Memory B cell (primary cell): ENCODE data around the gene CEP131.

Experiments used
- ATAC-seq: fragments of 150-1000 bp; cut with Tn5 transposase; 2 replicates; pipeline ENCODE4 v1.10.0; 2021; ENCODE audit warnings: low read depth, mild to moderate bottlenecking, moderate library complexity
- DNase-seq, 2 donors: peaks; one replicate each; pipeline ENCODE4 v3.0.0; 2022; ENCODE audit warnings: low spot score in 2 of 2
- H3K27ac Mint-ChIP-seq: one replicate; pipeline ENCODE4 v1.8.0; 2022; ENCODE audit warnings: mild to moderate bottlenecking, moderate library complexity, mixed read lengths
- H3K27me3 Mint-ChIP-seq: one replicate; pipeline ENCODE4 v1.8.0; 2022; ENCODE audit warnings: mixed read lengths
- H3K36me3 Mint-ChIP-seq: one replicate; pipeline ENCODE4 v1.8.0; 2022; ENCODE audit warnings: mild to moderate bottlenecking, mixed read lengths
- H3K4me1 Mint-ChIP-seq: one replicate; pipeline ENCODE4 v1.8.0; 2022; ENCODE audit warnings: mixed read lengths
- H3K4me3 Mint-ChIP-seq: one replicate; pipeline ENCODE4 v1.8.0; 2022; ENCODE audit warnings: mild to moderate bottlenecking, moderate library complexity, mixed read lengths
- H3K9me3 Mint-ChIP-seq: one replicate; pipeline ENCODE4 v1.8.0; 2022; ENCODE audit warnings: mixed read lengths

Gene CEP131

DNA sequence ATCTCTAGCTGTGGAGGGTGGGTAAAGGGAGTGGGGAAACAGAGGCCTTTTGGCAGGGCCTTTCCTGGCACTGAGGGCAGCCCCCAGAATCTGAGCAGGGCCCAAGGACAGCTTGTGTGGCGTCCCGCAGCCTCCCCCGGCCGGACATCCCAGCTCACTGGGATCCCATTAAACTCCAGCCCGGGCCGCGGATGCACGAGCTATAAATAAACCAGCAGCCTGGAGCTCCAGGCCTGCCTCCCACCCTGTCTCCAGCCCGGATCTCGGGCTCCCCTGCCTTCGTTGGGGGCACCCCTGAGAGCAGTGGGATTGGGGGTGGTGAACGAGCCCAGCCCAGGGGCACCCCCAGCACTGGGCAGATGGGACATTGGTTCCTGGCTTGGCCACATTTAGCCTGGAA is 42.9 kb downstream of the CEP131 start:
- no peaks in the 10 kb centered on the region for H3K4me1 Mint-ChIP-seq
- no peak for DNase-seq
- H3K4me3 Mint-ChIP-seq: no peak overlapping the region
- no peak overlapping the region for H3K27ac Mint-ChIP-seq
- H3K27me3 Mint-ChIP-seq: peaks cover 5% of the 10 kb centered on the region
- H3K9me3 Mint-ChIP-seq: peaks cover 3% of the 10 kb centered on the region
- no peak for ATAC-seq
- H3K36me3 Mint-ChIP-seq: peaks cover 3% of the 10 kb centered on the region

DNA sequence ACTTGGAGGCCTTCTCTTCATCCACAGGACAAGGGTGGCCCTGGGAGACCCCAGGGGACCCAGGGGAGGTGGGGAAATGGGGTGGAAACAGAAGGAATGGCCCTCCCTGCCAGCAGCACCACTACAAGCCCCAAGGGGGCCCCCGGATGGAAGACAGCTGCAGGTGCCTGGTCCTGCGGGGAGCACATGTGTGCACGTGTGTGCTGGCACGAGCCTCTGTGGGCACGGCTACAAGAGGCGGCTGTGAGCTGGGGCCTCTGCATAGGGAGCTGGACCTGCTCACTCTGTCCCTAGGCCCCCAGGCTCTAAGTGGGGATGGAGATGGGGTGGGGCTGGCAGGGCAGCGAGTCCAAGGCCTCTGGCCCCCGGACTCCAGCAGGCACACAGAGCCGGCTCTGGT is 43.5 kb downstream of the CEP131 start:
- H3K4me1 Mint-ChIP-seq: no peaks in the 10 kb centered on the region
- no peak for ATAC-seq
- no peak overlapping the region for H3K27ac Mint-ChIP-seq
- peaks cover 3% of the 10 kb centered on the region for H3K9me3 Mint-ChIP-seq
- H3K36me3 Mint-ChIP-seq: peaks cover 3% of the 10 kb centered on the region
- DNase-seq: no peak
- no peak overlapping the region for H3K4me3 Mint-ChIP-seq
- peaks cover 4% of the 10 kb centered on the region for H3K27me3 Mint-ChIP-seq

DNA sequence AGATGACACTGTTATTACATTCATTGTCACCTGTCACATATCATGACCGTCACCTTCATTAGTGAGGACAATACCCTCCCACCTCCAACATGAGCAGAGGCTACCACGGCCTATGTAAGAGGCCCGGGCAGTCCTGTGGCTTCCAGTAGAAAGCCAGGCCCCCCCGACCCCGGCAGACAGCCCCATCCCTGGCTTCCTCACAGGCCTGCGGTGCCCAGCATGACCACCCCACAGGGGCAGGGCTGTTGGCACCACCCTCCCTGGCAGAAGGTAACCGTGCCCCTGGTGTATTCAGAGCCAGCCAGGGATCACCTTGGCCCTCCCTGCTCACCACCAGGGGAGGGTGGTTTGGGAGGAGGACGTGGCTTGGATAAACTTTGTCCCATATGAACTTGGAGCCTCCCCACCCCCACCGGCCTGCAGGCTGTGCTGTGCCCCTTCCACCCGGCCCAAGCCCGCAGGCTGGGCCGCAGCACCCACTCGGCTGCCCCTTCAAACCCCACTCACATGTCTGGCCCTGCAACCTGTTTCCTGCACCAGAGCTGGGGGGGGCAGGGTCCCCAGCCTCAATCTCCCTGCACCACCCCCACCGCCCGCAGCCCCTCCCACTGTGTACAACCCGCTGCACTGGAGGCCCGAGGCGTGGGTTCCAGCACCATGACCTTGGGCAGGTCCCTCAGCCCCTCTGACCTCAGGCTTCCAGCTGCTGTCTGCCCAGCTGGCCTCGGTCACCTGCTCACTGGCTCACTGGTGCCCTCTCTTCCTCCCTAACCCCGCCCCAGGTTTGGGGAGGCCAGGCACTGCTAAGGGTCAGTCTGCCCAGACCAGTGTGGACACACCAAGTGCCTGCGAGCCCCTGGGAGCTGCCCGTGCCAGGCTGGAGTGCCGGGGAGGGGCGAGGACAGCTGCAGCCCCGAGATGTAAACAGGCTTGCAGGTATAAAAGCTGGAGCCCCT is 44.4 kb downstream of the CEP131 start:
- Mint-ChIP-seq H3K4me3 (no peak overlapping the region), H3K9me3 (peaks cover 3% of the 10 kb centered on the region), H3K4me1 (no peaks in the 10 kb centered on the region), H3K36me3 (peaks cover 5% of the 10 kb centered on the region), H3K27ac (no peak overlapping the region), H3K27me3 (peaks cover 1% of the 10 kb centered on the region)
- DNase-seq (no peak), ATAC-seq (no peak)

DNA sequence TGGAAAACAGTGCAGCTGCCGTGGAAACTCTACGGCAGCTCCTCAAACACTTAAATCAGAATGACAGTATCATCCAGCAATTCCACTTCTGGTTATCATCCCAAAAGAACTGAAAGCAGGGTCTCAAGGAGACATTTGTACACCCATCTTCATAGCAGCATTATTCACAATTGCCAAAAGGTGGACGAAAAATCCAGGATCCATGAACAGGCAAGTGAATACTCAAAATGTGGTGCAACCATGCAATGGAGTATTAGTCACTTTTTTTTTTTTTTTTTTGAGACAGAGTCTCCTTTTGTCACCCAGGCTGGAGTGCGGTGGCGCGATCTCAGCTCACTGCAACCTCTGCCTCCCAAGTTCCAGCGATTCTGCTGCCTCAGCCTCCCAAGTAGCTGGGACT is 46.1 kb downstream of the CEP131 start:
- no peak overlapping the region for H3K4me3 Mint-ChIP-seq
- no peaks in the 10 kb centered on the region for H3K27me3 Mint-ChIP-seq
- peaks cover 3% of the 10 kb centered on the region for H3K9me3 Mint-ChIP-seq
- H3K36me3 Mint-ChIP-seq: peaks cover 5% of the 10 kb centered on the region
- DNase-seq: no peak
- no peak for ATAC-seq
- no peaks in the 10 kb centered on the region for H3K4me1 Mint-ChIP-seq
- H3K27ac Mint-ChIP-seq: no peak overlapping the region

DNA sequence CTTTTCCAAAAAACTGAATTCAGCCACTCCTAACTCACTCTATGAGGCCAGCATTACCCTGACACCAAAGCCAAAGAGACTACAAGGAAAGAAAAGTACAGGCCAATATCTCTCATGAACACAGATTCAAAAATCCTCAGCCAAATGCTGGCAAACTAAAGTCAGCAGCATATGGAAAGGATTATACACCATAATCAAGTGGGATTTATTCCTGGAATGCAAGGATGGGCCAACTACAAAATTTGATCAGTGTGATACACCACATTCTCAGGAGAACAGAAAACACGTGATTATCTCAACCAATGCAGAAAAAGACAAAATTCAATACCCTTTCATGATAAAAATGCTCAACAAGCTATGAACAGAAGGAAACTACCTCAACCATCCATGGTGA is 49.0 kb downstream of the CEP131 start:
- no peaks in the 10 kb centered on the region for H3K4me1 Mint-ChIP-seq

DNA sequence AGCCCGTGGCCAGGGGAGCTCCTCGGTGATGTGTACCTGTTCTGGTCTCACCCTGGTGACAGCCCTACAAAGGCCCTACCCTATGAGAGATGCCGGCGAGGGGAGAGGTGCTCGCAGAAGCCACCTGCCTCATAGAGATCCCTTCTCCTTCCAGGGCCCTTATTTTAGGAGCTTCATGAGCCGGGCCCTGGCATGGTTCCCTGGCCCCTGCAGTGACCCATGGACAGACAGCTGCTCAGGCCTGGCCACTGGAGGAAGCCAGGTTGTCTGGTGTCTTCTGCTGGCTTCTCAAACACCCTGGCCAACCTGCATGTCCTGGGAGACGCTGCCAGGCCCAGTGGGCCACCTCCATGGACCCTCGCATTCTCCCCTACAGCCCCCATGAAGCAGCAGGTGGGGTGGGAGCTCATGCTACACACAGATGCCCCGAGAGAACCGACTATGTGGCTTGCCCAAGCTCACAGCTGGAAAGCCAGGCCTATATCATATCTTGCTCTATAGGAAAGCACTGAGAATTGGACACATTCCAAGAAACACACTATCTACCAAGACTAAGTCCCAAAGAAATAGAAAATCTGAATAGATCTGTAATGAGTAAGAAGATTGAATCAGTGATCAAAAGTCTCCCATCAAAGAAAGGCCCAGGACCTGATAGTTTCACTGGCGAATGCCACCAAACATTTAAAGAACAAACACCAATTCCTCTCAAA is 49.6 kb downstream of the CEP131 start:
- Mint-ChIP-seq H3K9me3 (peaks cover 3% of the 10 kb centered on the region), H3K4me1 (no peaks in the 10 kb centered on the region), H3K27ac (no peak overlapping the region), H3K36me3 (peaks cover 5% of the 10 kb centered on the region), H3K27me3 (no peaks in the 10 kb centered on the region), H3K4me3 (no peak overlapping the region)
- no peak for DNase-seq
- no peak for ATAC-seq

More for the DNA sequence above, 49.0 kb downstream of the CEP131 start:
- Mint-ChIP-seq H3K4me3 (no peak overlapping the region), H3K27ac (no peak overlapping the region), H3K9me3 (peaks cover 3% of the 10 kb centered on the region), H3K27me3 (no peaks in the 10 kb centered on the region), H3K36me3 (peaks cover 5% of the 10 kb centered on the region)
- no peak for DNase-seq
- ATAC-seq: no peak

DNA sequence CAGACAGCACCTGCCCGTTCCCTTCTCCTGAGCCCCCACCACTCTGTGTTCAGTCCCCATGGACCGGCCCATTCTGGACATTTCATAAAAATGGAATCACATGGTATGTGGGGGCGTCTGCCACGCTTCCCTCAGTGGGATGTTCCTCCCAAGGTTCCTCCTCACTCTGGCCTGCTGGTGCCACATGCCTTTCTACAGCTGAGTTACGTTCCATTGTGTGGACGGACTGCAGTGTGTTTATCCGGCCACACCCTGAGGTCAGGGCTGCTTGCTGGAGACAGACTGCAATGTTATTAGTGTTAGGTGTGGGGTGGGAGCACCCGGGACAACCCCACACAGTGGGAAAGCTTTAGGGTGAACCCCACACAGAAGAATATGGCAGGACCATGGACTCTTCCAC is 50.8 kb downstream of the CEP131 start:
- no peaks in the 10 kb centered on the region for H3K4me1 Mint-ChIP-seq
- ATAC-seq (no peak), DNase-seq (no peak)
- H3K36me3 Mint-ChIP-seq: peaks cover 5% of the 10 kb centered on the region
- H3K27me3 Mint-ChIP-seq: no peaks in the 10 kb centered on the region
- no peak overlapping the region for H3K27ac Mint-ChIP-seq
- H3K4me3 Mint-ChIP-seq: no peak overlapping the region
- H3K9me3 Mint-ChIP-seq: peaks cover 3% of the 10 kb centered on the region

DNA sequence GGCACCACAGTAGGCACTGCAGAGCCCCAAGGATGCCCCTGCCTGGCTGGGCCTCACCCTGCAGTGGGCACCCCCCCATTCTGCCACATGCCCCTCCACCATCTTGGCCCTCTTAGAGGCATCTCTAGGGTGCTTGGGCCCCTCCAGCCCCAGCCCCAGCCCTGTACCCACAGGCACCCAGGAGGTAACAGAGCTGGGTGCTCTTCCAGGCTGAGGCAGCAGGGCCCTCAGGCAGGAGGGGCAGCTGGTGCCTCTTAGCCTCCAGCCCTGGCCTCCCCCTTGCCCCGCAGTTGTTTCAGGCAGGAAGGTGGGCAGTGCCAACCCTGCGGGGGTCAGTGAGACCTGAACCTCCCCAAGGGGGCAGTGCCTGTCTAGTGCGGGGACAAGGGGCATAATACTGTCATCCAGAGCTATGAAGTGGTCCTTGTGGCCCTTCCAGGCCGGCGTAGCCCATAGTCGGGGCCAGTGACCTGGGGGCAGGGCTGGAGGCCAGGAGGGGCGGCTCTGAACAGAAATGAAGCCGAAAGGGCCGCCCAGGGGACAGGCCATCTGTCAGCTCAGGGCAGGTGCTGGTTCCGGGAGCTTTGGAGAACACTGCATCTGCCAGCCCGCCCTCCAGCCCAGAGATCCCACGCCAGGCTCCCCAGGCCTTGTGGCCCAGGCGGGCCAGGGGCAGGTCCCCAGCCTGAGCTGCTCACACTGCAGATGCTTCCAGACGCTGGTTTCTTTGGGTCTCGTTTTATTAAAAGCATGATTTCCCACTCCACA is 51.9 kb downstream of the CEP131 start:
- H3K4me1 Mint-ChIP-seq: no peaks in the 10 kb centered on the region
- H3K4me3 Mint-ChIP-seq: no peak overlapping the region
- no peaks in the 10 kb centered on the region for H3K27me3 Mint-ChIP-seq
- peaks cover 5% of the 10 kb centered on the region for H3K36me3 Mint-ChIP-seq
- no peak for ATAC-seq
- DNase-seq: no peak
- H3K9me3 Mint-ChIP-seq: peaks cover 3% of the 10 kb centered on the region
- no peak overlapping the region for H3K27ac Mint-ChIP-seq

DNA sequence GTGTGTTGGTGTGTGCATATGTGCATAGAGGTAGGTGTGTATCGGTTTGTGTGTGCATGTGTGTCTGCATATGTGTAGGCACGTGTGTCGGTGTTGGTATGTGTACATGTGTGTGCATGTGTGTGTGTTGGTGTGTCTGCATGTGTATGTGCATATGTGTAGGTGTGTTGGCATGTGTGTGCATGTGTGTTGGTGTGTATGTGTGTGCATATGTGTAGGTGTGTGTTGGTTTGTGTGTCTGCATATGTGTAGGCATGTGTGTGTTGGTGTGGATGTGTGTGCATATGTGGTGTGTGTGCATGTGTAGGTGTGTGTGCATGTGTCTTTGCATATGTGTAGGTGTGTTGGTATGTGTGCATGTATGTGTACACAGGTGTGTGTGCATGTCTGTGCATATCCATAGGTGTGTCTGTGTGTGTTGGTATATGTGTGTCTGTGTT is 52.9 kb downstream of the CEP131 start:
- Mint-ChIP-seq H3K4me1 (no peaks in the 10 kb centered on the region), H3K27me3 (no peaks in the 10 kb centered on the region), H3K27ac (no peak overlapping the region), H3K9me3 (no peaks in the 10 kb centered on the region), H3K4me3 (no peak overlapping the region), H3K36me3 (peaks cover 2% of the 10 kb centered on the region)
- ATAC-seq (no peak), DNase-seq (no peak)

DNA sequence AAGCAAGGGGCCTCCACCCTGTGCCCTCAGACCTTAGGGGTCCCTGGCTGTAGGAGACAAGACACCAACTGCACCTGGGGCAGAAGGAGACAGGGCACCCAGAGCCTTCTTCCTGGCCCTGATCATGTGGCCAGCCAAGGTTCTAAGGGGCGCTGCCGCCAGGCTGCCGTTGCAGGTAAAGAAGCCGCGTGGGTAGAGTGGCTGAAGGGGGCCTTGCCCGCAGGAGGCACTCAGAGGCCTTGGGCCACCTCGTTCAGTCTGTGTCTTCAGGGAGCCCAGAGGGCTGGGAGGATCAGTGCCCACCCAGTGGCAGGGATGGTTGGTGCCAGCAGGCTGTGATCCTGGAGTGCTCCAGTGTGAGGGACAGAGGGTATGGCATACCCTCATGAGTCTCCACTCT is 55.1 kb downstream of the CEP131 start:
- ATAC-seq (no peak), DNase-seq (no peak)
- H3K36me3 Mint-ChIP-seq: no peaks in the 10 kb centered on the region
- no peaks in the 10 kb centered on the region for H3K9me3 Mint-ChIP-seq
- H3K4me1 Mint-ChIP-seq: no peaks in the 10 kb centered on the region
- no peak overlapping the region for H3K27ac Mint-ChIP-seq
- H3K27me3 Mint-ChIP-seq: peaks cover 6% of the 10 kb centered on the region
- H3K4me3 Mint-ChIP-seq: no peak overlapping the region

DNA sequence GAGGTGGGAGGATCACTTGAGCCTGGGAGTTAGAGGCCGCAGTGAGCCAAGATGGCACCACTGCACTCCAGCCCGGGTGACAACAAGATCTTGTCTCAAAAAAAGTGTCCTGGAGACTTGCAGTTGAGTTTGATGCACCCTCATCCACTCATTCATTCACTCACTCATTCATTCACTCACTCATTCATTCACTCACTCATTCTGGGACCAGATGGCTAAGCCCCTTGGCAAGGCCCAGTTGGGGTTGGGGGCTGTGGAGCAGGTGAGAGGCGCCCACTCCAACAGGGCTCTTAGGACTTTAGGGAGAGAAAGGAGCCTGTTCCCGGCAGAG is 55.6 kb downstream of the CEP131 start:
- H3K27ac Mint-ChIP-seq: no peak overlapping the region
- no peaks in the 10 kb centered on the region for H3K9me3 Mint-ChIP-seq
- no peaks in the 10 kb centered on the region for H3K36me3 Mint-ChIP-seq
- H3K27me3 Mint-ChIP-seq: peaks cover 7% of the 10 kb centered on the region
- H3K4me1 Mint-ChIP-seq: no peaks in the 10 kb centered on the region
- no peak for ATAC-seq
- DNase-seq: no peak
- no peak overlapping the region for H3K4me3 Mint-ChIP-seq

DNA sequence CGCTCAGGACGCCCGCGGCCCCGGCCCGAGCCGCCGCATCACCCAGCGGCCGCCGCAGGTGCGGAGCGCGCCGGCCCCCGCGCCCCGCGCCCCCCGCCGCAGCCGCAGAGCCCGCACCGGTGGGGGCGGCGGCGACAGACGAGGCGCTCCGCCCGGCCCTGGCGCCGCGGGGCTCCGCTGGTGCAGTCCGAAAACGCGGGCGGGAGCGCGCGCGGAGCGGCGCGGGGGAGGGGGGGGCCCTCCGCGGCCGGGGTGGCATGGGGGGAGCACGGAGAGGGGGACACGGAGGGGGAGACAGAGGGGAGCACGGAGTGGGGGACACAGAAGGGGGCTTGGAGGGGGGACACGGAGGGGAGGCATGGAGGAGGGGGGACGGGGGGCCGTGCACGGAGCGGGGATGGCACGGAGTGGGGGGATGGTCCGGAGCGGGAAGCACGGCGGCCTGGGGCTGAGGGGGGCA is 56.7 kb downstream of the CEP131 start, which contains the start of gene AATK:
TSS of gene AATK (minus strand) at position 189 of the 460 bp plus-strand sequence. CDS start 229 bp downstream, outside the sequence.
- Mint-ChIP-seq H3K36me3 (no peaks in the 10 kb centered on the region), H3K9me3 (no peaks in the 10 kb centered on the region), H3K27ac (no peak within 1 kb of the TSS), H3K27me3 (peaks cover 11% of the 10 kb centered on the region), H3K4me3 (peak within 1 kb of the TSS; percentile 45), H3K4me1 (no peaks in the 10 kb centered on the region)
- DNase-seq: no peak
- ATAC-seq: peak; percentile 31

DNA sequence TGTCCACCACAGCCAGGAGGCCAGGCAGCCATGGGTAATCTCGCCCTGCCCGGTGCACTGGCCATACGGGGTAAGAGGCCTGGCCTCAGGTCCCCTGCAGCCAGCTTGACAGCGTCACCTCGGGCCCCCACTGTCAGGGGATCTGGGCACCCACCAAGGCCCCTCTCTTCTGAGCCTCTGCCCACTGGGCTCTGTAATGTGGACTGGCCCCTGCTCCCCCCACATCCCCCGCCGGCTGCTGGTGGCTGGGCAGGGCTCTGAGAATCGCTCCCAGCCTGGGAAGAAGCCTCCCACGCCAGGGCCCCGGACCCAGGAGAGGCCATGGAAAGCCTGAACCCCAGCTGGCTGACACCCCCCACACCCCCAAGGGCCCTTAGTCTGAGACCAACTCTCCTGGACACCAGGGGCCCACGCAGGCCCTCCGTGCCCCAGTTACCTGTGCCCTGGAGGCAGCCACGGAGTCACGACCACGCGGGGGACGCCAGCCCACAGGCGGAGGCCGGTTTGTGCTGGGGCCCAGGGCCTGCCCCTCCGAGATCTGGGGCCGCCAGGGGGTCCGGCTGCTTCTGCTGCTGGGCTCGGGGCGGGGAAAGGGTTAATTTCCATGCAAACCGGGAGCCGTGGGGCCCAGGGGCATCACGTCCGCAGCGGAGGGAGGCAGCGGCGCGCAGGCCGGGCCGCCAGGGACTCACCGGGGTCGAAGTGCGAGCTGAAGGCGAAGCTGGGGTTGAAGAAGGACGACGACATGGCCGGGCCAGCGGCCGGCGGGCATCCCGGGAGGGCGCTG is 57.3 kb downstream of the CEP131 start, which contains the start of gene PVALEF:
TSS of gene PVALEF (plus strand) at position 262 of the 787 bp plus-strand sequence. CDS start 15,720 bp downstream, outside the sequence.
- Mint-ChIP-seq H3K4me3 (peak within 1 kb of the TSS; percentile 37), H3K9me3 (no peaks in the 10 kb centered on the region), H3K27me3 (peaks cover 11% of the 10 kb centered on the region), H3K4me1 (no peaks in the 10 kb centered on the region), H3K27ac (no peak within 1 kb of the TSS), H3K36me3 (no peaks in the 10 kb centered on the region)
- DNase-seq (no peak), ATAC-seq (peak; percentile 14)
